Testis (tissue), 3 donors: Measurements from ENCODE around the gene EME1. TPM values are rescaled to one million over a fixed set of nuclear protein-coding genes. Genes with fewer than 3 reads are reported as not detected.
A peak's percentile ranks its signal among the peaks of the same experiment; 100 is the strongest.

Experiments used
- DNase-seq: peaks from one replicate; pipeline ENCODE4 v3.0.0-alpha.2; 2019
- H3K27ac ChIP-seq, 2 donors: fragments of 200-600 bp; sonication (generic); one replicate each; pipeline ENCODE4 v1.5.1; 2019
- H3K27me3 ChIP-seq: fragments of 200-600 bp; sonication (generic); one replicate; pipeline ENCODE4 v1.5.1; 2019
- H3K36me3 ChIP-seq: fragments of 200-600 bp; sonication (generic); one replicate; pipeline ENCODE4 v1.5.1; 2017; ENCODE audit warnings: low read depth; ENCODE audit errors: missing control alignments
- H3K4me1 ChIP-seq: fragments of 200-600 bp; sonication (generic); one replicate; pipeline ENCODE4 v1.5.1; 2019
- H3K4me3 ChIP-seq, 2 donors: fragments of 200-600 bp; sonication (generic); one replicate each; pipeline ENCODE4 v1.5.1; 2017 to 2019
- H3K9me3 ChIP-seq: fragments of 200-600 bp; sonication (generic); one replicate; pipeline ENCODE4 v1.5.1; 2017
- CTCF ChIP-seq, 3 experiments: fragments of 450-650 bp in 2 of 3; fragments of 200-600 bp in 1 of 3; sonication (generic) in 1 of 3; IDR thresholded peaks; one replicate each; pipeline ENCODE4 v1.5.1; 2016 to 2019; ENCODE audit warnings: antibody characterized with exemption in 3 of 3, mild to moderate bottlenecking in 2 of 3, moderate library complexity in 1 of 3
- POLR2A ChIP-seq: fragments of 450-650 bp; IDR thresholded peaks from one replicate; pipeline ENCODE4 v1.6.1; 2017; ENCODE audit warnings: antibody characterized with exemption, mild to moderate bottlenecking, moderate library complexity
- WGBS, 2 donors: methylation state at CpG; one replicate each; pipeline ENCODE4 v1.1.5; 2018; 5-methylcytosine and 5-hydroxymethylcytosine counted together
- intact Hi-C: fragments of 100-400 bp; cut with DNase I; formaldehyde crosslinking; loops from one replicate; pipeline ENCODE4 v1.15.1; 2023; ENCODE audit warnings: low total_unique reads
- polyA plus RNA-seq: library from polyadenylated mRNA; stranded (reverse); fragments of 350-450 nt; fragmentation: Illumina TruSeq; extraction: RNeasy Lipid Tissue Mini Kit (QIAGEN cat#74804); gene quantifications from one replicate; pipeline ENCODE4 v1.2.3, GENCODE V29; 2014; ENCODE audit warnings: low read depth, low replicate concordance; ENCODE audit not compliant: insufficient read depth
- total RNA-seq, 2 donors: library from RNA; depleted of rRNA; stranded (reverse); fragments of >200 nt; gene quantifications; one replicate each; pipeline ENCODE4 v1.2.3, GENCODE V29; 2016

The EME1 gene
- total and polyA plus RNA-seq, 3 donors from 2014 or later: 15.6 to 22.8 (median 19.3) TPM

- no peaks in the 10 kb centered on the region for H3K36me3 ChIP-seq
- H3K9me3 ChIP-seq: no peaks in the 10 kb centered on the region
- intact Hi-C loops: no loop called here
- H3K4me1 ChIP-seq: peaks cover 21% of the 10 kb centered on the region
- DNase-seq: no peak
- no peak overlapping the region for H3K27ac ChIP-seq
- no peak for TF ChIP-seq CTCF (IDR thresholded peaks at IDR 0.05)
- TF ChIP-seq POLR2A: no peak
- H3K4me3 ChIP-seq: no peak overlapping the region
- no peaks in the 10 kb centered on the region for H3K27me3 ChIP-seq
- WGBS, 2 donors: 60 to 66% methylated on average over 6 to 7 of the region's 7 CpGs
Measured at GRCh38 chr17:50348522-50349242, 24.3 kb upstream of the EME1 start.

- H3K36me3 ChIP-seq: no peaks in the 10 kb centered on the region
- H3K4me1 ChIP-seq: peaks cover 21% of the 10 kb centered on the region
- no peaks in the 10 kb centered on the region for H3K27me3 ChIP-seq
- H3K27ac ChIP-seq: no peak overlapping the region
- intact Hi-C loops: no loop called here
- DNase-seq: no peak
- TF ChIP-seq POLR2A (no peak), CTCF (IDR thresholded peaks at IDR 0.05) (no peak)
- no peaks in the 10 kb centered on the region for H3K9me3 ChIP-seq
- 96 to 98% methylated on average over 5 of the region's 5 CpGs for WGBS, 2 donors
- H3K4me3 ChIP-seq: no peak overlapping the region
Measured at GRCh38 chr17:50349243-50349600, 23.8 kb upstream of the EME1 start.

- no peak for DNase-seq
- intact Hi-C loops: no loop called here
Measured at GRCh38 chr17:50350733-50351132, 22.3 kb upstream of the EME1 start.

GRCh38 chr17:50352072-50352692, 20.8 kb upstream of the EME1 start:
- Histone ChIP-seq H3K9me3 (no peaks in the 10 kb centered on the region), H3K4me3 (no peak overlapping the region), H3K4me1 (peaks cover 15% of the 10 kb centered on the region), H3K36me3 (no peaks in the 10 kb centered on the region), H3K27ac (no peak overlapping the region), H3K27me3 (no peaks in the 10 kb centered on the region)
- 70 to 73% methylated on average over 6 of the region's 6 CpGs for WGBS, 2 donors
- intact Hi-C loops: no loop called here
- peak; percentile 52 for DNase-seq
- TF ChIP-seq POLR2A: no peak
- no peak for TF ChIP-seq CTCF (IDR thresholded peaks at IDR 0.05)

More at GRCh38 chr17:50350733-50351132, 22.3 kb upstream of the EME1 start:
- no peaks in the 10 kb centered on the region for H3K9me3 ChIP-seq
- no peaks in the 10 kb centered on the region for H3K27me3 ChIP-seq
- no peak for TF ChIP-seq CTCF (IDR thresholded peaks at IDR 0.05)
- TF ChIP-seq POLR2A: no peak
- 86 to 91% methylated on average over 2 of the region's 2 CpGs for WGBS, 2 donors
- H3K27ac ChIP-seq: no peak overlapping the region
- H3K4me3 ChIP-seq: no peak overlapping the region
- H3K4me1 ChIP-seq: peaks cover 17% of the 10 kb centered on the region
- H3K36me3 ChIP-seq: no peaks in the 10 kb centered on the region
